Thyroid gland (tissue), 4 donors: ENCODE results near the gene ARHGEF11.

Experiments
- CTCF ChIP-seq, 6 experiments: fragments of 200-600 bp in 3 of 6; fragments of 450-650 bp in 3 of 6; sonication (generic) in 3 of 6; IDR thresholded peaks; one replicate each; pipeline ENCODE4 v1.5.1; 2016 to 2019; ENCODE audit warnings: antibody characterized with exemption in 6 of 6, mild to moderate bottlenecking in 2 of 6, inconsistent platforms in 1 of 6, moderate library complexity in 1 of 6
- POLR2A ChIP-seq, 2 donors: fragments of 450-650 bp; IDR thresholded peaks; one replicate each; pipeline ENCODE4 v1.6.1; 2017; ENCODE audit warnings: antibody characterized with exemption in 2 of 2, mild to moderate bottlenecking in 2 of 2, moderate library complexity in 1 of 2

- TF ChIP-seq CTCF (IDR thresholded peaks at IDR 0.05) (no peak), POLR2A (IDR thresholded peaks at IDR 0.05) (no peak)
Observed at GRCh38 chr1:157091668-157092273, 46.2 kb upstream of the ARHGEF11 start.
